Activated CD4-positive, alpha-beta T cell treated with anti-CD3 and anti-CD28 coated beads, Interleukin-10, Interleukin-2, amounts not matched to agents 100 ng/mL and 50 ng/mL, durations not matched to agents 16 hours and 8 hours (primary cell): ENCODE data around the gene MINAR1.
"Not testable (repeated sequence)": the region's sequence is repeated elsewhere in the genome, so short reads cannot be mapped to it uniquely, and the experiment has no call there.

Source experiments
- DNase-seq: peaks from one replicate; pipeline ENCODE4 v3.0.0-alpha.2; 2020

Gene MINAR1

GRCh38 chr15:79431636-79432344 is at the start of gene MINAR1:
Gene MINAR1, plus strand, starts transcription at chr15:79432336. Its CDS starts 23,812 bp downstream, at chr15:79456148.
- DNase-seq: peak; percentile 21

- no peak for DNase-seq
Observed at GRCh38 chr15:79394231-79394630, 37.9 kb upstream of the MINAR1 start.

- no peak for DNase-seq
Observed at GRCh38 chr15:79396850-79397249, 35.3 kb upstream of the MINAR1 start.

- DNase-seq: no peak
Observed at GRCh38 chr15:79397269-79397910, 34.7 kb upstream of the MINAR1 start.

GRCh38 chr15:79399606-79400005 is 32.5 kb upstream of the MINAR1 start:
- no peak for DNase-seq

GRCh38 chr15:79400650-79401049 is 31.5 kb upstream of the MINAR1 start:
- no peak for DNase-seq

- no peak for DNase-seq
Observed at GRCh38 chr15:79401301-79401700, 30.8 kb upstream of the MINAR1 start.

- no peak for DNase-seq
Observed at GRCh38 chr15:79402136-79402535, 30.0 kb upstream of the MINAR1 start.

GRCh38 chr15:79403501-79403900 is 28.6 kb upstream of the MINAR1 start:
- DNase-seq: no peak

GRCh38 chr15:79406210-79406609 is 25.9 kb upstream of the MINAR1 start:
- no peak for DNase-seq

GRCh38 chr15:79408041-79408440 is 24.1 kb upstream of the MINAR1 start:
- no peak for DNase-seq

GRCh38 chr15:79410237-79410636 is 21.9 kb upstream of the MINAR1 start:
- no peak for DNase-seq

GRCh38 chr15:79412010-79412409 is 20.1 kb upstream of the MINAR1 start:
- no peak for DNase-seq

- no peak for DNase-seq
Observed at GRCh38 chr15:79412429-79412828, 19.7 kb upstream of the MINAR1 start.

- DNase-seq: no peak
Observed at GRCh38 chr15:79416876-79417275, 15.3 kb upstream of the MINAR1 start.

- DNase-seq: no peak
Observed at GRCh38 chr15:79418693-79419279, 13.3 kb upstream of the MINAR1 start.

- DNase-seq: no peak
Observed at GRCh38 chr15:79425591-79426295, 6.4 kb upstream of the MINAR1 start.

- not testable (repeated sequence) for DNase-seq
Observed at GRCh38 chr15:79426899-79427298, 5.2 kb upstream of the MINAR1 start.

GRCh38 chr15:79427781-79428598 is 4.1 kb upstream of the MINAR1 start:
- no peak for DNase-seq

- no peak for DNase-seq
Observed at GRCh38 chr15:79430901-79431635, 1.1 kb upstream of the MINAR1 start.

GRCh38 chr15:79432345-79433275 is 474 bp downstream of the MINAR1 start:
- DNase-seq: no peak
